GM12874 (cell line): ENCODE measurements around the gene APOD.

Experiments
- TF ChIP-seq, protein P1 (sequence below): IDR thresholded peaks from 2 replicates; pipeline ENCODE4 v1.5.1; 2011; ENCODE audit warnings: low read depth, mild to moderate bottlenecking, control low read depth, low read length, moderate library complexity; ENCODE audit not compliant: insufficient read depth

APOD gene

DNA sequence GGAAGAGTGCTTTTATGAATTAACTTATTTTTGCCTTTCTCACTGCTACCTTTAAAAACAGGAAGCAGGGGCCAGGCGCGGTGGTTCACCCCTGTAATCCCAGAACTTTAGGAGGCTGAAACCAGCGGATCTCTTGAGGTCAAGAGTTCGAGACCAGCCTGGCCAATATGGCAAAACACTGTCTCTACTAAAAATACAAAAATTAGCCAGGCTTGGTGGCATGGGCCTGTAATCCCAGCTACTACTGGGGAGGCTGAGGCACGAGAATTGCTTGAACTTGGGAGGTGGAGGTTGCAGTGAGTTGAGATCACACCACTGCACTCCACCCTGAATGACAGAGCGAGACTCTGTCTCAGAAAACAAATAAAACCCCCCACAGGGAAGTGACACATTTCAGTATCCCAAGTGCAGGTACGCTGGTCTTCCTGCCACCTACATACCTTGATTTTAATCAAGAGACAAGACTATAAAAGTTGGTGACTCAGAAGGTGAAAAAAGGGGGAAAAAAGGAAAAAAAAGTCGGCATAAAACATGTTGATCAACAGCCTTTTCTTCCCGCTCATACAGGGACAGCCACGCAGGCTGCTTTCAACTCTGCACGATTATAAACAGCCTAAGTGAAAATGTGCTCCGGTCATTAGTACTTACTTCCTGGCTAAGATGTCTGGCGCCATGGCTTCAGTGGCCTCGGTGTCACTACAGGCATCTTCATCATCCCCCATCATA, 59.4 kb downstream of the APOD start:
- TF ChIP-seq, protein P1, sequence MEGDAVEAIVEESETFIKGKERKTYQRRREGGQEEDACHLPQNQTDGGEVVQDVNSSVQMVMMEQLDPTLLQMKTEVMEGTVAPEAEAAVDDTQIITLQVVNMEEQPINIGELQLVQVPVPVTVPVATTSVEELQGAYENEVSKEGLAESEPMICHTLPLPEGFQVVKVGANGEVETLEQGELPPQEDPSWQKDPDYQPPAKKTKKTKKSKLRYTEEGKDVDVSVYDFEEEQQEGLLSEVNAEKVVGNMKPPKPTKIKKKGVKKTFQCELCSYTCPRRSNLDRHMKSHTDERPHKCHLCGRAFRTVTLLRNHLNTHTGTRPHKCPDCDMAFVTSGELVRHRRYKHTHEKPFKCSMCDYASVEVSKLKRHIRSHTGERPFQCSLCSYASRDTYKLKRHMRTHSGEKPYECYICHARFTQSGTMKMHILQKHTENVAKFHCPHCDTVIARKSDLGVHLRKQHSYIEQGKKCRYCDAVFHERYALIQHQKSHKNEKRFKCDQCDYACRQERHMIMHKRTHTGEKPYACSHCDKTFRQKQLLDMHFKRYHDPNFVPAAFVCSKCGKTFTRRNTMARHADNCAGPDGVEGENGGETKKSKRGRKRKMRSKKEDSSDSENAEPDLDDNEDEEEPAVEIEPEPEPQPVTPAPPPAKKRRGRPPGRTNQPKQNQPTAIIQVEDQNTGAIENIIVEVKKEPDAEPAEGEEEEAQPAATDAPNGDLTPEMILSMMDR = no peak

DNA sequence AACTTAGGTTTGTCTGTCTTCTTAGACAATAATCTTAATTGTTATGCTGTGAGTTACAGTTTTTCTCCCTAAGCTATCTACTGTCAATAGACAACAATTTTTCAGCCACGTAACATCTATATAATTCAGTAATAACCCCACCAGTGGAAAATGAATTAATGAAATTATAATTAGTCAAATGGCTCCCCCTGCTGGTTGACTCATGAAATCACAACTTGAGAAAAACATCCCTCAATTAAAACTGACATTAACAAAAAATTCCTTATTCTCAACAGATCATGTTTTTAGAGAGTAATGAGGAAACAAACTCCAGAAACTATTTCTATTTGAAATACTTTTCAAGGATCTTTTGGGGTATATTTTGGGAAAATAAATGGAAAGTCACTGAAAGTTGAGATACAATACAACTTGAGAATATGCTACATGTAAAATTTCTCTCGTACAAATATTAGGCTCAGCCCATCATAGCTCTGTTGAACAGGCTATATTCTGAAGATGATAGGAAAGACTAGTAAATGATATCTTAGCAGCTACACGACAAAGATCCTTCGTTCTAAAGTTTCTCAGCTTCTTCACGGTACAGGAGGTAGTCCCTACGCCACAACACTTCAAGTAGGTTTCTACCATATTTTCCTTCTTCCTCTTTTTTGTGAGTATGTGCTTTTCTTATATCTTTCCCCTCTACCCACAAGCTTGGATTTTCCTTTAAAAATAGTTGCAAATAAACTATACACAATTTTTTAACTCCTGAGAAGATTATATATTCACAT, 61.3 kb downstream of the APOD start:
- TF ChIP-seq, protein P1 = peak; percentile 14; the same call in 1 of the 2 replicates
